Epithelial cell of esophagus (primary cell): ENCODE data around the gene USP28.

Experiments used
- DNase-seq: peaks from one replicate; pipeline ENCODE4 v3.0.0; 2010; ENCODE audit warnings: low read depth
- H3K4me3 ChIP-seq: 2 replicates; pipeline ENCODE4 v1.5.1; 2011; ENCODE audit warnings: mild to moderate bottlenecking, low read length, control low read depth
- CTCF ChIP-seq: IDR thresholded peaks from 2 replicates; pipeline ENCODE4 v1.5.1; 2011; ENCODE audit warnings: low read depth, mild to moderate bottlenecking, low read length, control low read depth, inconsistent platforms; ENCODE audit not compliant: insufficient read depth; ENCODE audit errors: missing control alignments

The USP28 gene

GRCh38 chr11:113779496-113779895 lies 95.9 kb downstream of the USP28 start, which contains the start of gene CLDN25:
Gene CLDN25 (plus strand): TSS chr11:113779796. CDS start chr11:113779796, 0 bp downstream.
- no peak for DNase-seq
- no peak for TF ChIP-seq CTCF
- no peak within 1 kb of the TSS for H3K4me3 ChIP-seq

- DNase-seq, result peak; percentile 92
- no peak for TF ChIP-seq CTCF
- H3K4me3 ChIP-seq, result peak overlapping the region; percentile 41
Measured at GRCh38 chr11:113778111-113778910, 97.1 kb downstream of the USP28 start.

- peak overlapping the region; percentile 86 for H3K4me3 ChIP-seq
- TF ChIP-seq CTCF, result no peak
- DNase-seq, result no peak
Measured at GRCh38 chr11:113774174-113774503, 101.2 kb downstream of the USP28 start.

GRCh38 chr11:113773416-113774173 lies 101.8 kb downstream of the USP28 start, which contains the start of gene ZW10:
Gene ZW10 (minus strand): TSS chr11:113773692. CDS start chr11:113773666, 26 bp downstream.
- TF ChIP-seq CTCF, result peak; percentile 83
- peak within 1 kb of the TSS; percentile 86 for H3K4me3 ChIP-seq
- peak; percentile 99 for DNase-seq

GRCh38 chr11:113773092-113773415 lies 102.3 kb downstream of the USP28 start:
- peak overlapping the region; percentile 86 for H3K4me3 ChIP-seq
- DNase-seq, result peak; percentile 41
- no peak for TF ChIP-seq CTCF

- DNase-seq, result no peak
- no peak for TF ChIP-seq CTCF
- peak overlapping the region; percentile 86 for H3K4me3 ChIP-seq
Measured at GRCh38 chr11:113771964-113772363, 103.4 kb downstream of the USP28 start.
